ENCODE data around the gene PPP2R2C.

The PPP2R2C gene

DNA sequence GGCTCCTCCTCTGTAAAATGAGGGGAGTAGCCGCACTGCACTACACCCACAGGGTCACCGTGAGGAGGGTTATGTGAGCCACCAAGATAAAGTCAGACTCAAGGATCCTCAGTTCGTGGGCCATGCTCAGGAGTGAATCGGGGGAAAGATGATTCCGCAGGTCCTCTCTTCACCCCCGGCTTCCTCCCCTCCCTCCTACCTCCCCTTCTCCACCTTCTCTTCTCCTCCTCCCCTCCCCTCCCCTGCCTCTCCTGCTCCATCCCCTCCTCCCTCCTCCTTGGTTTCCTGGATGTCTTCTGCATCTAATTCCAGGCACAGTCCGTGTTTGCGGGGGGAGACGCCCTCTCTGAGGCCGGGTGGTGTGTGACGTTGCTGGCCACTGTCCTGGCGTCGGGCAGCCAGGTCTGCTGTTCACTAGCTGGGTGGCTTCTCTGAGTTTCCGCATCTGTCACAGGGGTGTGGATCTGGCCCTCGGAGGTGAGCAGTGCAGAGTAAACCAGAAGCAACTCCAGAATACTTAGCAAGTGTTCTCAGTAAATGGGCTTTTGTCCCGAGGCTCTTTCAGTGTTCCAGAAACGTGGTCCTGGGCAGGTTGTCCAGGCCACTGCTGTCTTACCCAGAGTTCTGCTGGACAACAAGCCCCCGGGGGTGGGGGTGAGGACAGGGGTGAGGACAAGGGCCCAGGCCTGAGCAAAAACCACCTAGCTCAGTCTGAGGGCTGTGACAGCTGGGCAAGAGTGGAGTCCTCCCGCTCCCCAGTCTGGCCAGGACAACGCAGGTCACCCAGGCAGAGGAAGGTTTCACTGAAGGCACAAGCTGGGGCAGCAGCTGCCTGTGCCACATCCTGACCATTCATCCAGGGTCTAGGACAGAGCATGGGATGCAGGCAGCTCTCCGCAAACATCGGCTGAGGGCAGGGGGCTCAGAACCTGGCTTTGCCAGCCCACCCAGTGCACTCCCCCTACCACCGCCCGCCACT lies 92.4 kb downstream of the PPP2R2C start:
- Histone ChIP-seq H3K9me3 (ENCODE audit: control insufficient read depth, low read depth, low read length) (no peaks in the 10 kb centered on the region), H3K27me3 (ENCODE audit: control insufficient read depth, insufficient read depth, low read length) (no peaks in the 10 kb centered on the region), H3K27ac (ENCODE audit: low read length) (no peak overlapping the region), H3K9ac (ENCODE audit: low read length) (no peak overlapping the region), H3K4me3 (ENCODE audit: low read length) (no peak overlapping the region), H3K4me1 (ENCODE audit: control insufficient read depth, low read depth, low read length) (peaks cover 8% of the 10 kb centered on the region), H3K36me3 (ENCODE audit: control insufficient read depth, low read depth, low read length) (no peaks in the 10 kb centered on the region)

- H3K36me3 ChIP-seq (ENCODE audit: control insufficient read depth, low read depth, low read length): no peaks in the 10 kb centered on the region
- peaks cover 8% of the 10 kb centered on the region for H3K4me1 ChIP-seq (ENCODE audit: control insufficient read depth, low read depth, low read length)
- H3K9me3 ChIP-seq (ENCODE audit: control insufficient read depth, low read depth, low read length): no peaks in the 10 kb centered on the region
- H3K9ac ChIP-seq (ENCODE audit: low read length): no peak overlapping the region
- no peak overlapping the region for H3K27ac ChIP-seq (ENCODE audit: low read length)
- H3K27me3 ChIP-seq (ENCODE audit: control insufficient read depth, insufficient read depth, low read length): no peaks in the 10 kb centered on the region
- no peak overlapping the region for H3K4me3 ChIP-seq (ENCODE audit: low read length)
Measured at GRCh38 chr4:6378493-6379445, 93.6 kb downstream of the PPP2R2C start.

DNA sequence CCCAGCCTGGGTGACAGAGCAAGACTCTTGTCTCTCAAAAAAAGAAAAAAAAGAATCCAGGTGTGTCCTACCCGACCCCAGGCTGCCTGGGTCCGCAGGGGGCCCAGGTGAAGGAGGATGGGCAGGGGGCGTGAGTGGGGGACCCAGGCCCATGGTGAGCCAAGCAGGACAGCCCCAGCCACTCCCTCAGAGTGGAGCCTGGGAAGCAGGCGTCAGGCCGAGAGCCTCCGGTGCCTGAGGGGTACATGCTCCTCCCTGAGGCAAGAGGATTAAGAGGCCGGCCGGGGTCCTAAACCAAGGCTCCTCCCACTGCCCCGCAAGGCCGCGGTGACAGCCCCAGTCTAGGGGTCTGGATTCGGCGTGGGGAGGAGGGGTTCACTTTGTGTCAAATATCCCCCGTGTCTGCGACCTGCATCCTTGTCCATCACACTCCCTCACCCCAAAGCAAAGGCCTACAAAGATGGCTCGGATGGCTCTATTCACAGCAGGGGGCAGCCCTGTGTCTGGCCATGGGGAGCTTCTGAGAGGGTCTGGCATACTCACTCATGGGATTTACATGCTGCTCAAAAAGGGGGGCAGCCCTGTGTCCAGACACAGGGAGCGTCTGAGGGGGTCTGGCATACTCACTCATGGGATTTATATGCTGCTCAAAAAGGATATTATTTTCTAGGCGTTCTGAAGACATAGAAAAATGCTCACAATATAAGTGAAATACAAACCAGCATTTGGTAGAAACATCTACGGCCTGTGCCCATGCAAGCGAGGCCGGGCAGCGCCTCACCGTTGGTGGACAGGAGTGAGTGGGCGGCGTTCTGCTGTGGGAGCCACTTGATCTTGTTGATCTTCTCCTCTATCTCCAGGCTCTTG lies 94.6 kb downstream of the PPP2R2C start:
- H3K4me3 ChIP-seq (ENCODE audit: low read length): no peak overlapping the region
- H3K27me3 ChIP-seq (ENCODE audit: control insufficient read depth, insufficient read depth, low read length): no peaks in the 10 kb centered on the region
- H3K36me3 ChIP-seq (ENCODE audit: control insufficient read depth, low read depth, low read length): no peaks in the 10 kb centered on the region
- H3K9me3 ChIP-seq (ENCODE audit: control insufficient read depth, low read depth, low read length): no peaks in the 10 kb centered on the region
- H3K4me1 ChIP-seq (ENCODE audit: control insufficient read depth, low read depth, low read length): peaks cover 8% of the 10 kb centered on the region
- H3K9ac ChIP-seq (ENCODE audit: low read length): no peak overlapping the region
- no peak overlapping the region for H3K27ac ChIP-seq (ENCODE audit: low read length)

- H3K27ac ChIP-seq (ENCODE audit: low read length): no peak overlapping the region
- no peaks in the 10 kb centered on the region for H3K27me3 ChIP-seq (ENCODE audit: control insufficient read depth, insufficient read depth, low read length)
- H3K9ac ChIP-seq (ENCODE audit: low read length): no peak overlapping the region
- no peaks in the 10 kb centered on the region for H3K36me3 ChIP-seq (ENCODE audit: control insufficient read depth, low read depth, low read length)
- H3K4me1 ChIP-seq (ENCODE audit: control insufficient read depth, low read depth, low read length): peaks cover 8% of the 10 kb centered on the region
- no peaks in the 10 kb centered on the region for H3K9me3 ChIP-seq (ENCODE audit: control insufficient read depth, low read depth, low read length)
- H3K4me3 ChIP-seq (ENCODE audit: low read length): no peak overlapping the region
Measured at GRCh38 chr4:6375620-6376295, 96.7 kb downstream of the PPP2R2C start.

- Histone ChIP-seq H3K36me3 (ENCODE audit: control insufficient read depth, low read depth, low read length) (no peaks in the 10 kb centered on the region), H3K27me3 (ENCODE audit: control insufficient read depth, insufficient read depth, low read length) (no peaks in the 10 kb centered on the region)
Measured at GRCh38 chr4:6374575-6374974, 97.8 kb downstream of the PPP2R2C start.

DNA sequence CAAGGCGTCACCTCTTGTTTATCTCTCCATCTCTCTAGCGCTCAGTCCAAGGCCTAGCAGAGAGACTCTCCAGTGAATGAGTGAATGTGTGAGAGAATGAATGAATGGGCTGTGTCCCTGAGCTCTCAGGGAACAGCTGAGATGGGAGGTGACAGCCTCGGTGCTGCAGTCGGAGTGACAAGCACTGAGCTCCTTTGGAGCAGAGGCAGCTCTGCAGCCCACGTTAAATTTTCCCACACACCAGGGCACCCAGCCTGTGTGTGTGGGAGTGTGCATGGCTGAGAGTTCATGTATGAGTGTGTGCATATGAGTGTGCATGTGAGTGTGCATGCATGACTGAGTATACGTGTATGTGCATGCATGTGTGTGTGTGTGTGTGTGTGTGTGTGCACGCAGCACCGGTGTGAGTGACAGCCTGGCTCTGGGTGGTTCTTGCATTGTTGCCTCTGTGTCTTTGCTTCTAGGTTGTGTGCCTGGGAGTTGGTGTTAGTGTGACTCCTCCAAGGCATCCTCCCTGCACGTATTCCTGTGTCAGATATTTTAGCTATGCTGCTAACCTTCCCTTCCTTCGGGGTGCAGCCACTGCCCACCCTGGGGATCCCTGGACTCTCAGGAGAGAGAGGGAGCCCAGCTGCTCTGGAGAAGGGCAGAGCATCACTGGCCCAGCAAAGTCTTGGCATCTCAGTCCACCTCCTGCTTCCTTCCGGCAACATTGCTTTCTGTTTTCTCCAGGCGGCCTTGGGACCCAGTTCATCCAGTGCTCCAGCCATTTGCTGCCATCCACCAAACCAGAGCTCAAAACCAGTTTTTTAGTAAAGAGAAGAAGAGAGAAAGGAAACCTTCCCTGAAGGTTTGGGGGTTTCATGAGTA lies 98.6 kb downstream of the PPP2R2C start:
- Histone ChIP-seq H3K4me1 (ENCODE audit: control insufficient read depth, low read depth, low read length) (no peaks in the 10 kb centered on the region), H3K9ac (ENCODE audit: low read length) (no peak overlapping the region), H3K4me3 (ENCODE audit: low read length) (no peak overlapping the region), H3K36me3 (ENCODE audit: control insufficient read depth, low read depth, low read length) (no peaks in the 10 kb centered on the region), H3K9me3 (ENCODE audit: control insufficient read depth, low read depth, low read length) (no peaks in the 10 kb centered on the region), H3K27me3 (ENCODE audit: control insufficient read depth, insufficient read depth, low read length) (no peaks in the 10 kb centered on the region), H3K27ac (ENCODE audit: low read length) (no peak overlapping the region)

More at GRCh38 chr4:6374575-6374974, 97.8 kb downstream of the PPP2R2C start:
- no peak overlapping the region for H3K4me3 ChIP-seq (ENCODE audit: low read length)
- H3K27ac ChIP-seq (ENCODE audit: low read length): no peak overlapping the region
- H3K9ac ChIP-seq (ENCODE audit: low read length): no peak overlapping the region
- H3K9me3 ChIP-seq (ENCODE audit: control insufficient read depth, low read depth, low read length): no peaks in the 10 kb centered on the region
- peaks cover 3% of the 10 kb centered on the region for H3K4me1 ChIP-seq (ENCODE audit: control insufficient read depth, low read depth, low read length)

GRCh38 chr4:6372649-6373525 lies 99.5 kb downstream of the PPP2R2C start:
- H3K27me3 ChIP-seq (ENCODE audit: control insufficient read depth, insufficient read depth, low read length): no peaks in the 10 kb centered on the region

GRCh38 chr4:6371812-6372211 lies 100.6 kb downstream of the PPP2R2C start:
- Histone ChIP-seq H3K9me3 (ENCODE audit: control insufficient read depth, low read depth, low read length) (no peaks in the 10 kb centered on the region), H3K27ac (ENCODE audit: low read length) (no peak overlapping the region), H3K36me3 (ENCODE audit: control insufficient read depth, low read depth, low read length) (no peaks in the 10 kb centered on the region), H3K27me3 (ENCODE audit: control insufficient read depth, insufficient read depth, low read length) (no peaks in the 10 kb centered on the region), H3K4me1 (ENCODE audit: control insufficient read depth, low read depth, low read length) (peaks cover 8% of the 10 kb centered on the region), H3K9ac (ENCODE audit: low read length) (no peak overlapping the region), H3K4me3 (ENCODE audit: low read length) (no peak overlapping the region)

More at GRCh38 chr4:6372649-6373525, 99.5 kb downstream of the PPP2R2C start:
- Histone ChIP-seq H3K4me1 (ENCODE audit: control insufficient read depth, low read depth, low read length) (no peaks in the 10 kb centered on the region), H3K9me3 (ENCODE audit: control insufficient read depth, low read depth, low read length) (no peaks in the 10 kb centered on the region), H3K4me3 (ENCODE audit: low read length) (no peak overlapping the region), H3K36me3 (ENCODE audit: control insufficient read depth, low read depth, low read length) (no peaks in the 10 kb centered on the region), H3K9ac (ENCODE audit: low read length) (no peak overlapping the region), H3K27ac (ENCODE audit: low read length) (no peak overlapping the region)

- no peaks in the 10 kb centered on the region for H3K27me3 ChIP-seq (ENCODE audit: control insufficient read depth, insufficient read depth, low read length)
- no peak overlapping the region for H3K9ac ChIP-seq (ENCODE audit: low read length)
- no peaks in the 10 kb centered on the region for H3K36me3 ChIP-seq (ENCODE audit: control insufficient read depth, low read depth, low read length)
- no peaks in the 10 kb centered on the region for H3K9me3 ChIP-seq (ENCODE audit: control insufficient read depth, low read depth, low read length)
- no peak overlapping the region for H3K27ac ChIP-seq (ENCODE audit: low read length)
- H3K4me1 ChIP-seq (ENCODE audit: control insufficient read depth, low read depth, low read length): peaks cover 8% of the 10 kb centered on the region
- no peak overlapping the region for H3K4me3 ChIP-seq (ENCODE audit: low read length)
Measured at GRCh38 chr4:6371271-6371670, 101.1 kb downstream of the PPP2R2C start.

Measured in iPS-18a (cell line).